ENCODE results near the gene WNT7A.

WNT7A gene

DNA sequence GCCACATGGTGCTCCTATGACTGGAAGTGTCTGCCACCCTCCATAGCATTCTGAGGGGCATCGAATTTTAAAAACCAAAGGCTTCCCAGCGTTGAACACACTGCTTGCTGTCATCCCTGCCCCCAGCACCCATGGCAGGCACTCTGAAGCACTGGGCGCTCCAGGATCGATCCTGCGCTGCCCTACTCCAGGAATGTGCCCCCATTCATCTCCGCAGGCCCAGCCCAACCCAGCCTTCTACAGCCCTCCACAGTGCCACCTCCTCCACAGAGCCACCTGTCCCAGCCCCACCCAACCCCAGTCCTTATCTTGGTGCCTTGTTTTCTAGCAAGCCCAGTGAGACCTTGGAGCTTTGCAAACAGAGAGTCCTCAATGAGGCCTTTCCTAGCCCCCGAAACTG, 52.2 kb downstream of the WNT7A start:
- DNase-seq (ENCODE audit: low read depth in 2 of 2): no peak

DNA sequence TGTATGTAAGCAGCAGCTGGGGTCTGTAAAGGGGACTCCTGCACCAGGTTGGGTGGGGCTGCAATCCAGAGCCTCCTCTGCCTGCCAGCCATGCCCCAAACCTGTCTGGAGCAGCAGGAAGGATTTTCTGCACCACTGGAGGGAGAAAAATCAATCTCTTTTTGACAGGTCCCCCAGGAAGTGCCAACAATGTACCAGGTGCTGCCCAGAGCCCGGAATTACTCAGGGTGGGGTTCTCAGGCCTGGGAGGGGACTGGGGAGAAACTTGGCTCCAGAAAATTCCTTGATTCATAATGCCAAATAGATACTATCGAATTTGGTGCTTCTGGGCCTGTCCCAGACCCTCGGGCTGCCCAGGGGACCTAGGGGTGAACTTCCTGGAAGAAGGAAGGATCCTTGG, 52.6 kb downstream of the WNT7A start:
- DNase-seq (ENCODE audit: low read depth in 2 of 2): no peak

DNA sequence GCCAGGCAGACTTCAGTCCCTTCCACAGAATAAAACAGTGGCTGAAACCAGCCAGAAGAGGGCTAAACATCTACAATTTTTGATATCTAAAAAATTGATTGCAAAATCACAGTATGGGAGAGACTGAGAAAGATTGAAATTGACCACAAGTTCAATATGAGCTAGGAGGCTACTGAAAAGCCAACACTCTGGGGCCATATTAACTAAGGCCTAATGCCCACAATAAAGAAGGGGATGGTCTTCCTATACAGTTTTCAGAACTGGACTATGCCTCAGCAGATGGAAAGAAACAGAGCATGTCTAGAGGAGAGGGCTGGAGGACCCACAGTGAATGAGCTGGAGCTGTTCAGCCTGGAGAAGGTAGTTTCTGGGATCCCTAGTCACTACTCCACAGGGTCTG, 53.2 kb downstream of the WNT7A start:
- DNase-seq (ENCODE audit: low read depth in 2 of 2): no peak

DNA sequence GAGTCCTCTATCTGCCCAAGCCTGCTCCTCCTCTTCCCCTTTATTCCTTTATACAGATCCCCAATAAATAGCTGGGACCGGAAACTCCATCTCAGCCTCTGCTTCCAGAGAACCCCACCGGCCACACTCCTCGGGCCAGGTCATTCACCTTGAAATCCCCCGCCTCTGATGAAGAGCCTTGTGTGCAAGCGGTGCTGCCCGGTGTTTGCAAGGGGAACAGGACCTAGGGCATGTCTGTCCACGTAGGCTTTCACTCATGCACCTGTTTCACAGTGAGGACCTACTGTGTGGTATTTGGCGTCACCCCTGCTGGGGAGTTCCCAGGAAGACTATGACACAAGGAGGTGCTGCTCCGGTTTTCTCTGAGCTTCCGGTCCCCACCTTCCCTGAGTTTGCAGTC, 54.0 kb downstream of the WNT7A start:
- no peak for DNase-seq (ENCODE audit: low read depth in 2 of 2)

DNA sequence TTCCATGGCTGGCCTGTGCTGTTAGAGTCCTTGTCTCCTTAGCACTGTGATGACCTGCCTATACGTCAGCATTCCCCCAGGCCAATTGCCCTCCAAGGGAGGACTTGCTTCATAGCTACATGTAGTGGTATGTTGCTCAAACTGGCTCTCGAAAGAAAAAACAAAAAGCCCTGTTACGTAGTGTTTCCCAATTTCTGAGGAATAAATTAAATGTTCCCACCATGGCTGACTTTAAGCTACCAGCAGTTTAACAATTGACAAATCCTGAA, 54.6 kb downstream of the WNT7A start:
- DNase-seq (ENCODE audit: low read depth in 2 of 2): no peak

DNA sequence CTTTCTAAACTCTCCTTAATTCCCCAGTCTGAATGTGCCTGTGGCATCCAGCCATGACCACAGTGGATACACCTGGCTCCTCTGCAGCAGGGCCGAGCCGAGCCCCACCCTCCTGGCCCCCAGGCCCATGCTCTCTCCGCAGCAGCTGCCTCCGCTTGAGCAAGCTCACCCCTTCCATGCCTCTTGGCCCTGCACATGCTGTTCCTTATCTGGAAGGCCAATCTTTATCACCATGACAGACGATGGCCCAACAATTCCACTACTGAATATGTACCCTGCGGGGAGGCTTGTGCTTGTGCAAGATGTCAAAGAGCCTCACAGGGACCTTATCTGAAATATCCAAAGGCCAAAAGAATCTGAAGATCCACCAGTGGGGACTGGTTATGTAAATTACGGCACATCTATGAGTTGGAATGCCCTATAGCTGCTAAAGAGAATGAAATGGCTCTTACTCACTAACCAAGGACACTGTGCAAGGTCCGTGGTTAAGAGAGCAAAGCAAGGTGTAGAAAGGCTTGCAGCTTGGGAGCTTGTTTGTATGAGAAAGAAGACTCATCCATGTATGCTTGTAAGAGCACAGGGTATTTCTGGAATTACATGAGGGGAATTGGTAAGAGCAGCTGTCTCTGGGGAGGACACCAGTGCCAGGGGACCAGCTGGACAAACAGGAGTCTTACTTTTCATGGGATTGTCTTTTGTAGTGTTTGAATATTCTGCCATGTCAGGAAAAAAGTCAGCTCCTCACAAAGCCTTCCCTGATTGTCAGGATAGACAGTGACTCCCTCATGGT, 55.2 kb downstream of the WNT7A start:
- no peak for DNase-seq (ENCODE audit: low read depth in 2 of 2)

DNA sequence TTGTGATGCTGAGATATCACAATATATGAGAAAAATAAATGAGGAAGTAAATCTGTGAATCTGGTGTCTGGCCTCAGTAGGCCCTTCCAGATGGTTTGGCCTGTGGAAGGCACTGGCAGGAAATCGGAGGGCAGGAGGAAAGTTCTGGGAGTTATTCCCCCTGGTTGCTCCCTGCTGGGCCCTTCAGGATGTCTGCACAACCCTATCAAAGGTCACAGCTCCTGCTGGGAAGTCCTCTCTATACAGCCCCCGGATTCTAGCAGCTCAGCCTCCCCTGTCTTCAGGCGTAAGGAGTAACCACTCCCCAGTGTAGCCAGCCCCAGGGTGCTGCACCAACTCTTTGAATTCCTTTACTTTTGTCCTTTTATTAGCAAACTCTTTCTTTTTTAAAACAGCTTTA, 56.2 kb downstream of the WNT7A start:
- no peak for DNase-seq (ENCODE audit: low read depth in 2 of 2)

DNA sequence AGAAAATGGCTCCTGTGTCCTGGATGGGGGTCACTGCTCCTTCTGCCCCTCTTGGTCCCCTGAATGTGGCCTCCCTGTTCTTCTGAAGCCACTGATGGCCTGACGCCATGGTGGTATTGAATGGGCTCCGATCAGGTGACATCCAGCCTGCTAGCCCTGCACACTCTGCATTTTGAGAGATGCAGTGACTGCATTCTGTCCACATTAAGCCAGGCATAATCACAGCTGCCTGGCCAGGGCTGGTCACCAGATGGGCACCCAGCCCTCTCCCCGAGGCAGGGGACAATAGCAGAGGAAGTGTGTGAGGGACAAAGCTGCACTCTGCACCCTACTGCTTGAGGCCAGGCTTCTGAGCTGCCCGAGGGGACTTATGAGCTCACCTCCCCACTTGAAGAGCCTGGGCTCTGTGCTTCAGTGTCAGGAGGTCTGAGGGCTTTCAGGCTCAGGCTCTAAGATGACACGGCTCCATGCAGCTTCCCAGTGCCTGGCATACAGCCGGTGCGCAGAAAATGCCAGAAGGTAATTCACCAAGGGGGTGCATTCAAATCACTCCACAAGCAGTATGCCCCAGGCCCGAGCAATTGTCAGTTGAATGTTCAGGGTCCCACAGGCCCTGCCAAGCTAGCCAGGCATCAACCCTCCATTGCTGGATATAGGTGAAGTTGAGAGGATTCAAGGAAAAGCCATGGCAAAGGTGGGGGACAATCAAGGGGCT, 56.8 kb downstream of the WNT7A start:
- DNase-seq (ENCODE audit: low read depth in 2 of 2): no peak

DNA sequence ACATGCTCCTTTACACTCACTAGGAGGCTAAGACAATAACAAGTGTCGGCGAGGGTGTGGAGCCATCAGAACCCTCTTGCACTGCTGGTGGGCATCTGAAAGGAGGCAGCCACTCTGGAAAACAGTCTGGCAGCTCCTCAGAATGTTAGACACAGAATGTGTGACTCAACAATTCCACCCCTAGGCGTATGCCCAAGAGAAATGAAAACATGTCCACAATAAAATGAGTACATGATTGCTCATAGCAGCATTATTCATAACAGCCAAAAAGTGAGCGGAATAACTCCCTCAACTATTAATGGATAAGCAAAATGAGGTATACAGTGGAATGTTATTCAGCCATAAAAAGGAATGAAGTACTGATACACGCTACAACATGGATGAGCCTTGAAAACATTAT, 57.8 kb downstream of the WNT7A start:
- no peak for DNase-seq (ENCODE audit: low read depth in 2 of 2)

DNA sequence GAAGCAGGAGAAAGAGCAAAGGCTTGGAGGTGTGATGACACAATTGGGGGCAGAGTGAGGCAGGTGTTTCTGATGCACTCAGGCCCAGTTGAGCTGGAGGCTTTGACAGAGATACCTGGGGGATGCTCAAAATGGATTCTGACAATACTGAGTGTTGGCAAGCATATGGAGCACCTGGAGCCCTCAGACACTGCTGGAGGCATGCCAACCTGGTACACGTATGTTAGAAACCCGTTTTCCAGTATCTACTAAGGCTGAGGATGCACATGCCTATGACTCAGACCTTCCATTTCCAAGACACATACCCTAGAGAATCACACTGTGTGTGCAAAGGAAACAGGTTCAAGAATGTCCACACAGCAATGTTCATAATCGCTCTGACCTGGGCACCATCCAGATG, 58.7 kb downstream of the WNT7A start:
- no peak for DNase-seq (ENCODE audit: low read depth in 2 of 2)

DNA sequence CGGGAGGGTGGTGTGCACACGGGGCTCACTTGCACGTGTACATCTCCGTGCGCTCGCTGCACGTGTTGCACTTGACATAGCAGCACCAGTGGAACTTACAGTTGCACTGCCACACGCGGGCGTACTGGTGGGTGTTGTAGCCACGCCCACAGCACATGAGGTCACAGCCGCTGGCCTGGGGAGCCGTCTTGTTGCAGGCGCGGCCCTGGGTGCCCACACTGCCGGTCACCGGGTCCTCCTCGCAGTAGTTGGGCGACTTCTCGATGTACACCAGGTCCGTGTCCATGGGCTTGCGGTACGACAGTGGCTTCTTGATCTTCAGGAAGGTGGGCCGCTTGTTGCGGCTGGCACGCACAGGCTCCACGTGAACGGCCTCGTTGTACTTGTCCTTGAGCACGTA, 61.0 kb downstream of the WNT7A start:
- no peak for DNase-seq (ENCODE audit: low read depth in 2 of 2)

DNA sequence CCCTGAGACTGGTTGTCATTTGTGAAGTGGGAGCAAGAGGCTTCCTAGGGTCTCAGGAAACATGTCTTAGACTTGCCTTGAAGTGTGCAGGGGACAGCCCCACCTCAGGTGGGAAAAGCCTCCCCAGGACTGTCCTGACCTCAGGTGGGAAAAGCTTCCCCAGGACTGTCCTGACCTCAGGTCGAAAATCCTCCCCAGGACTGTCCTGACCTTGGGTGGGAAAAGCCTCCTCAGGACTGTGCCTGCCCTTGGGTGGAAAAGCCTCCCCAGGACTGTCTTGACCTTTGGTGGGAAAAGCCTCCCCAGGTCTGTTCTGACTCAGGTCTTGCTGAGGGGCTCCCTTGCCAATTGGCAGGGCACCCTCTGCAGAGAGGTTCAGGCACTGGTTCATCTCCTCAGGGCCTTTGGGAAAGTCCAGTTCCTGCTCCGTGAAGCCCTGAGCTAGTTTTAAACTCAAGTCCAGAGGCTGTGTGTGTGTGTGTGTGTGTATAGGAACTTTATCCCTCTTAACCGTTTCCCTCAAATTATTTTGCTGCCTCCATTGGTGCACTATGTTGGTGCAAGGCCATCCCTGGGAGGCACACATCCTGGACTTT, 64.7 kb downstream of the WNT7A start:
- no peak for DNase-seq (ENCODE audit: low read depth in 2 of 2)

DNA sequence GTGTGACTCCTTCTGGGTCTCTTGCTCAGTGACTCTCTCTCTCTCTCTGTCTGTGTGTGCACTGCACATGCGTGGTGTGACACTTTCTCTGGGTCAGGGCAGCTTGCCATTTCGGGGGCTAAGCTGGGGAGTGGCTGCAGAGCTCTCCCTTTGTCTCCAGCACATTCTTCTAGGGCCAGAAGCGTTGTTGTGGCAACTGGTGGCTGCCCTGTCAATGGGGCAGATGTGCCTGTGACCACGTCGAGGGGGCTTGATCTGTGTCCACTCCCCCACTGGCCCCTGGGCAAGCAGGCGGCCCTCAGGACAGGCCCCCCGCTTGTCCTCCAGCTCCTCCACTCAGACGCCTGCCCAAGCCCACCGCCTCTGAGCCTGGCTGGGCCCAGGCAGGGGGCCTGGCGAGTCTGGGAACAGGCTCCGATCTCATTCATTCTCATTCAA, 67.8 kb downstream of the WNT7A start:
- no peak for DNase-seq (ENCODE audit: low read depth in 2 of 2)

DNA sequence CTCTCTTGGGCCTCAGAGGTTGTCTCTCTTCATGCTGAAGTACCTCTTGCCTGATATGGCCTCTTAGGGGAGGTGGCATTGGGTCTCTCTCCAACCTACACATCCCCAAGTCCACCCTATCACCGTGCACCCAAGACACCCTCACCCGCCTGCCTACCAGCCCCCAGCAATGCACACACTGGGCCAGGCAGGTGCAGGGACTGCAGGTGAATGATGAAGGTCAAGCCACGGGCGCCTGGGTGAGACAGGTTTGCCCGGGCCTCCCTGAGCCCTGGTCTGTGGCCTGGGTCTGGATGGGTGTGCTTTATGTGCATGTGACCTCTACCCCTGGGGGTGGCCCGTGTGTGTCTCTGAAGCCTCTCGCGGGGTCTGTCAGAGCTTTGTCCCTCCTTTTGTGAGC, 68.3 kb downstream of the WNT7A start:
- no peak for DNase-seq (ENCODE audit: low read depth in 2 of 2)

DNA sequence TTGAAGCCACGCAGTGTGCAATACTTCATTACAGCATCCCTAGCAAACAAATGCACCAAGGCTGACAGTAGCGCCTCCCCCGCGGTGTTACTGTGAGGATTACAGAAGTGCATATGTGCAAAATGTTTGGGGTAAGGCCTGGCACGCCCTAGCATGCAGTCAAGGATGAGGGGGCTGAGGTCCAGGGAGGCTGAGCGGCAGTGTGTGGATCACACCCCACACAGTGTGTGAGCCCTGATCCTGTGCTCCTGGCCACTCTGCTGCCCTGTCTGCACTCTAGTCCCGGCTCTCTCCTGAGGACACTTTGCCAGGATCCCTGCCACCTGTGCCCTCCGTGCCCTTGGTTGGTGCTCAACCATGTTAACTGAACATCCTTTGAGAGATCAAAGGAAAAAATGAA, 71.3 kb downstream of the WNT7A start:
- no peak for DNase-seq (ENCODE audit: low read depth in 2 of 2)

DNA sequence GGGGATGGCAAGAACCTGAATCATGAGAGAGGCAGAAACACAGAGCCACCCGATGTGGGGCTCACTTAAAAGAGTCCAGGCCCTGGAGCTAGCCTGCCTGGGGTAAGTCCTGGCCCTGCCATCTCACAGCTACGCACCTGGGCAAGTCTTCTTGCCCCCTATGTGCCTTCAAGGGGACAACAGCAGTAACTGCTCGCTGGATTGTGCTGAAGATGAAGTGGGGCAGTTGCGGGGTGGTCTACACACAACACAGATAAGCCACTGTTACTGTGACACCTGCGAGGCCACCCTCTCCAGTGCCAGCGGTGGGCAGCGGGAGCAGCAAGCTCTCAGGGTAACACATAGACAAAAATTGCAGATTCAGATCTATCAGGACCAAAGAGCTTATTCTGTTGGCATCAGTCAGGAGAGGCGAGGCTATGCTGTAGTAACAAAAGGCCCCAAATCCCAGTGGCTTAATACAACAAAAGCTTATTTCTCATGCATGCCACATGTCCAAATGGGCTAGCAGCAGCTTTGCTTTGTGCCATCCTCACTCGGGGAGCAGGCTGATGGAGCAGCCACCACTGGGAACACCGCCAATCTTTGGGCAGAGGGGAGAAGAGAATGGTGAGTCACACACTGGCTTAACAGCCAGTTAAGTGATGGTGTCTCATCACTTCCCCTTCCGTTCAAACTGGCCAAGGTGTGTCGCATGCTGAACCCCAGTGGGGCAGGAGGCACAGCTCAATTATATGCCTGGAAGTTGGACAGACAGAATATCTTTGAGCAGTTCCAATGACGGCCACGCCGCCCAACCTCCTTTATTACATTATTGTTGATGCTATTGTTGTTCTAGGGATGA, 78.3 kb downstream of the WNT7A start:
- no peak for DNase-seq (ENCODE audit: low read depth in 2 of 2)

DNA sequence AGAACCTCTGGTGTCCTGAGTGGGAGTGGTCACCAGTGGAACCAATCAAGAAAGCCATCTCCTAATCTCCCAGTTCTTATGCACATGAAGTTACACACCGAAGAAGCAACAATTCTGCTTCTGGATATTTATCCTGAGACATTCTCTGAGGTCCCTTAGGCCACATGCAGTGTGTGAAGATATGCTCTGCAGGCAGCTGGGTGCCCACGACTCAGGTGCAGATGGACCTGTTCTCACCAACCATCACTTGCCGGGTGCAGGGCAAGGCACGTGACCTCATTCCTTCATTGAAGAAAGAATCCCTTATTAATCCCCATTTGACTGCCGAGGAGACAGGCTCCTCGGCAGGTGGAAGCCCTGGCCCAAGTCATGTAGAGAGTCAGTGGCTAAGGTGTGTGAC, 79.8 kb downstream of the WNT7A start:
- no peak for DNase-seq (ENCODE audit: low read depth in 2 of 2)

DNA sequence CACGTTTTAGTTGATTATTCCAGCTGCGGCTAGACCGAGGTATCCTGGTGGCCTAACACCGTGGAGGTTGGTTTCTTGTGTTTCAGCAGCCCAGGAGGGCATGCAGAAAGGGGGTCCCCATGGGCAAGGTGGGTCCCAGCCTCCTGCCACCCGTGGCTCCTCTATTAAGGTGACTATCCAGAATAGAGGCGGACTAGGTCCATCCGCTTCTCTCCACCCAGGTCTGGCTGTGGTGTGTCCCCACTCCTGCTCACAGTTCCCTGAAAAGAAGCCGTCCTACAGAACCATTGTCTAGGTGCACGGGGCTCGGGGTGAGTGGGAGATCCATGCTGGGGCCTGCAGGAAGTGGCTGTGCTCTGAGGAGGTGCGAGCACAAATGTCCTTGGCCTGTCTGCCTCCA, 81.5 kb downstream of the WNT7A start:
- no peak for DNase-seq (ENCODE audit: low read depth in 2 of 2)

DNA sequence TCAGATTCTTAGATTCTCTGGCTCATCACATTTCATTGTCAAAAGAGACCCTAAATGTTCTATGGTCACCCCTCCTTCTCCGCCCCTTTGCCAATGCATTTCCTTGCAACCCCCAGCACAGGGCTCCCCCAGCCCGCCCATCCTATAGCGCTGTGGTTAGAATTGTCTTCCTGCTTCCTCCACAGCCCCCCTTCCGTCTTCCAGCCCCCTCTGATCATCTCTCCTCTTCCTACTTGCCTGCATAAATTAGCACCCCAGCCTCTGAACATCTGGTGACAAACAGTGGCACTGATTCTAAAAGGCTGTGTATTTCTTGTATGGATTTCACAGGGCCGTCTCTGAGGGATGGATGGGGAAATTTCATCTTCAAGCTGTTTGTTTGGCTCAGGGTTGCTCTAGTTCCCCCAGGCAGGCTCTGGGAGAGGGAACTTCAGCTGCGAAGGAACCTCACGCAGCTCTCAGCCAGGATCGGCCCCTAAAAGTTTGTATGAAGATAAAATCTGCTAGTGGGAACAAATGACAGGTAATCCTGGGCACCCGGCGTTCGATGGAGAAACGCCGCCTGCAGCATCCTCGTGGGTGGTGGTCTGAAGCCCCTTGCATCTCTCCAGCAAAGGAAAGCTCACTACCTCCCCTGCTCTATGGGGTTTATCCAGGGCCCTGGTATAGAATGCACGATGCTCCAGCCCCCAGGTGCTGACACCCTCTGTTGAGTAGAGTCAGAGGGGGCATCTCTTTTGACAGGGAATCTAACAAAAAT, 83.0 kb downstream of the WNT7A start:
- DNase-seq (ENCODE audit: low read depth in 2 of 2): no peak

DNA sequence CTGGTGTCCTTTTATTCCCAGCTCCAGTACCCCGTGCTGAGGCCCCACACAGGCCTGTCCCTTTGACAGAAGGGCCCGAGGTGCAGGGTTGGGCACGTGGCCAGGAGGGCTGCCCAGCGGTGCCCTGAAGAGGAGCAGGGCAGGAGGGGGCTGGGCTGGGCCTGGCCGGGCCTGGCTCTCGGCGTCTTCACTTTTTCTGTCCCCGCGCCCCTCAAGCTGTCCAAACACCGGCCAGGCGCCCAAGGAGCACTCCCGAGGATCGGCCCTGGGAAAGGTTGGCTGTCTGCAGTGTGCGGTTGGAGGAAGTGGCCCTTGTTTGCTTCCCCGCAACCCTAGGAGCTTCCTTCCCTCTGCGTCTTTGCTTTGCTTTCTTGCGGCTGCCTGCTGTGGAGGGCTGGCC, 84.1 kb downstream of the WNT7A start:
- no peak for DNase-seq (ENCODE audit: low read depth in 2 of 2)

DNA sequence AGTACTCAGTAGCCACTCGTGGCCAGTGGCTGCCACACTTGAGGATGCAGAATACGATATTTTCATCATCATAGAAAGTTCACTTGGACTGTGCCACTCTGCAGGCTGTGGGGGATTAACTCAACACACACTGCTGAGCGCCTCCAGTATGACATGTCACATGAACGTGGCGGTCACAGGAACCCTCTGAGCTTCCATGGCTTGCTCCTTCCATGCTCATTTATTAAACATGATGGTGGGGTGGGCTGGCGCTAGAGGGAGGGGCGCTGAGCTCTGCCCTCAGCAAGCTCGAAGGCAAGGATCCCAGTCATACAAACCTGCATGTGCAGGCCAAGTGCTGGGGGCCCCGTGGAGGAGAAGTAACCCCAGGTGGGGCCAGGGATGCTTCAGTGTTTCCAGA, 85.5 kb downstream of the WNT7A start:
- no peak for DNase-seq (ENCODE audit: low read depth in 2 of 2)

DNA sequence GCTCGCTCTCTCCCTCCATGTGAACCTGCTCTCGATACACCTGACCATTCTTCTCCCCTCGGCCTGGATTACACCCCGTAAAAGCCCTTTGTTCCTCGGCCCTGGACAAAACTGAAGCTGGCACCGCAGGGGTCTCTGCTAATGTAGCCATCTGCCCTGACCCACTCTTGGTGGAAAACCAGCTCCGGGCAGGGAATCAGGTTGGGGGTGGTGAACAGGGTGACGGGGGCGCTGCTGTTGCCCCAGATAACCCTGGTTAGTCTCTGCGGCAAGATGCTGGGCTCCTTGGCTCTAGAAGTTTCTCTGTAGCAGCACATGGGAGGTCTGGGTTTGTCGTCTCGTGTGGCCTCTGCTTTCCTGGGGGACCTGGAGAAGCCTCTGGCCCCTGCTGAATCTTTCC, 86.4 kb downstream of the WNT7A start:
- no peak for DNase-seq (ENCODE audit: low read depth in 2 of 2)
